GM23248 (cell line): ENCODE results near the gene MGAT5. TPM values are rescaled to one million over a fixed set of nuclear protein-coding genes. Genes with fewer than 3 reads are reported as not detected.

Experiments
- DNase-seq: peaks from one replicate; pipeline ENCODE4 v3.0.0-alpha.2; 2015
- H2AFZ ChIP-seq: fragments of 200-600 bp; sonication (generic); 2 replicates; pipeline ENCODE4 v1.6.1; 2016; ENCODE audit warnings: antibody characterized with exemption
- H3F3A ChIP-seq: fragments of 200-600 bp; sonication (generic); 2 replicates; pipeline ENCODE4 v1.6.1; 2016; ENCODE audit warnings: mild to moderate bottlenecking, antibody characterized with exemption, mixed run types; ENCODE audit not compliant: insufficient read depth
- H3K27ac ChIP-seq: fragments of 200-600 bp; sonication (generic); 2 replicates; pipeline ENCODE4 v1.5.1; 2016; ENCODE audit warnings: mild to moderate bottlenecking
- H3K27me3 ChIP-seq: fragments of 200-600 bp; sonication (generic); replicated peaks from 2 replicates; pipeline ENCODE4 v1.6.1; 2016; ENCODE audit warnings: mild to moderate bottlenecking; ENCODE audit not compliant: insufficient read depth
- H3K36me3 ChIP-seq: fragments of 200-600 bp; sonication (generic); 2 replicates; pipeline ENCODE4 v1.6.1; 2016; ENCODE audit warnings: low read depth, mild to moderate bottlenecking
- H3K4me1 ChIP-seq: fragments of 200-600 bp; sonication (generic); 2 replicates; pipeline ENCODE4 v1.6.1; 2016; ENCODE audit warnings: mild to moderate bottlenecking; ENCODE audit not compliant: insufficient read depth
- H3K4me2 ChIP-seq: fragments of 200-600 bp; sonication (generic); one replicate; pipeline ENCODE4 v1.6.1; 2016; ENCODE audit warnings: mild to moderate bottlenecking; ENCODE audit not compliant: unreplicated experiment
- H3K4me3 ChIP-seq: fragments of 200-600 bp; sonication (generic); 2 replicates; pipeline ENCODE4 v1.5.1; 2016; ENCODE audit warnings: mild to moderate bottlenecking
- H3K79me2 ChIP-seq: fragments of 200-600 bp; sonication (generic); 2 replicates; pipeline ENCODE4 v1.6.1; 2016; ENCODE audit warnings: mild to moderate bottlenecking; ENCODE audit not compliant: insufficient read depth
- H3K9ac ChIP-seq: fragments of 200-600 bp; sonication (generic); 2 replicates; pipeline ENCODE4 v1.6.1; 2016; ENCODE audit warnings: mild to moderate bottlenecking
- H3K9me2 ChIP-seq: fragments of 200-600 bp; sonication (generic); 2 replicates; pipeline ENCODE4 v1.6.1; 2016; ENCODE audit warnings: mixed run types, mild to moderate bottlenecking, moderate library complexity; ENCODE audit not compliant: insufficient read depth
- H3K9me3 ChIP-seq: fragments of 200-600 bp; sonication (generic); one replicate; pipeline ENCODE4 v1.6.1; 2017; ENCODE audit warnings: low read depth
- H4K20me1 ChIP-seq: fragments of 200-600 bp; sonication (generic); 2 replicates; pipeline ENCODE4 v1.6.0; 2016; ENCODE audit not compliant: insufficient read depth
- EZH2 ChIP-seq: fragments of 200-600 bp; sonication (generic); IDR thresholded peaks from 2 replicates; pipeline ENCODE4 v1.6.1; 2018; ENCODE audit warnings: antibody characterized with exemption, mild to moderate bottlenecking; ENCODE audit not compliant: insufficient read depth, poor library complexity, severe bottlenecking
- EZH2phosphoT487 ChIP-seq: fragments of 200-600 bp; sonication (generic); IDR thresholded peaks from 2 replicates; pipeline ENCODE4 v1.6.1; 2018; ENCODE audit warnings: antibody characterized with exemption, moderate library complexity, mild to moderate bottlenecking, low read depth; ENCODE audit not compliant: insufficient read depth
- WGBS, 2 experiments: methylation state at CpG; one replicate each; pipeline ENCODE4 v1.1.6; 2015 to 2017; ENCODE audit warnings: low lambda C conversion rate in 2 of 2, low coverage in 1 of 2; ENCODE audit errors: missing lambda C conversion rate in 2 of 2; 5-methylcytosine and 5-hydroxymethylcytosine counted together
- in situ Hi-C: fragments of 300-500 bp; cut with MboI; formaldehyde crosslinking; loops from 2 replicates; pipeline ENCODE4 v1.15.0; 2020
- polyA plus RNA-seq: library from polyadenylated mRNA; unstranded; fragments of >200 nt; fragmentation: Nextera tagmentation; extraction: Ambion mirVana; gene quantifications from 2 replicates; pipeline ENCODE4 v1.2.1, GENCODE V29; 2016
- total RNA-seq: library from RNA; depleted of rRNA; stranded (reverse); fragments of >200 nt; shearing (Covaris generic); gene quantifications from 2 replicates; pipeline ENCODE4 v1.2.3, GENCODE V29; 2014

MGAT5 gene
- total and polyA plus RNA-seq, 2 experiments from 2014 or later, result 1.8 to 15.9 TPM

DNA sequence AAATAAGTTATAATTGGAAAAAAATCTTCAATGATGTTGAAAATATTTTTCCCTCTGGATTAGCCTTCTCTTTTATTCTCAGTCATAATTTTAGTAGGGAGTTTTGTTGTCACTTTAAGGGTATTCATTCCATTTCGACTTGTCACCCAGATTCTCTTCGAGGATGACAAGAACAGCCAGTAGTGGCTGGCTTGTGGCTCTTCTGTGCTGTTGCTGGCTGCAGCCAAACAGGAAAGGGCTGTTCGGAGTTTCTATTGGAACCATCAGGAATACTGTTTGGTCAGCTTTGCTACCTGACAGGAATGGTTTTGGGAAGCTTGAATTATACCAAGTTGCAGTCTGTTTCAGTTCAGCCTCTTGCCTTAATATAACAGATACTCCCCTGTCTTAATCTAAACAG, 41.6 kb downstream of the MGAT5 start:
- Histone ChIP-seq H3K4me3 (no peak overlapping the region), H3K4me2 (no peak overlapping the region), H3K79me2 (no peaks in the 10 kb centered on the region), H3K27me3 (no peaks in the 10 kb centered on the region), H4K20me1 (no peaks in the 10 kb centered on the region), H3F3A (no peaks in the 10 kb centered on the region; the same call in 1 of the 2 replicates), H2AFZ (no peak overlapping the region), H3K9ac (no peak overlapping the region), H3K9me2 (no peaks in the 10 kb centered on the region), H3K27ac (no peak overlapping the region), H3K36me3 (no peaks in the 10 kb centered on the region), H3K9me3 (no peaks in the 10 kb centered on the region), H3K4me1 (peaks cover 8% of the 10 kb centered on the region; the same call in 1 of the 2 replicates)
- WGBS, 2 experiments, result 16 to 18% methylated on average over 3 of the region's 3 CpGs
- TF ChIP-seq EZH2phosphoT487 (no peak), EZH2 (no peak)
- in situ Hi-C loops, result no loop called here
- peak; percentile 24 for DNase-seq

DNA sequence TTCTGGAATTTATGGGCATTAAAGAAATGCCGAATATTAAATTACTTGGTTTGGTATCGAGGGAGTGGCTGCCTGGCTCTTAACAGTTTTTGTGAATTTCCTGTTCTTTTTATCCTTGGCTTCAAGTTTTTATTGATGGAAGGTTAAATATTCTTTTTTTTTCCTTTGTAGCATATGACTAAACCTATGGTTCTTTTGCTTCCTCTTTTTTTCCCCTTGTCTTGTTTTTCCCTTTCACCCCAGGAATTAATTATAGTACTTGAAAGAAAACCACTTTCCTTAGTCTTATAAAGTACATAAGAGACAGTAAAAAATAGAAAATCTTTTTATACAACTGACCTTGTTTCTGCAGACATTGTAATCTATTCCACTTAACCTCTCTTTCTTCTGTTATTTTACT, 42.4 kb downstream of the MGAT5 start:
- in situ Hi-C loops, result no loop called here
- Histone ChIP-seq H3K9ac (no peak overlapping the region), H3K9me3 (no peaks in the 10 kb centered on the region), H3K27me3 (no peaks in the 10 kb centered on the region), H4K20me1 (no peaks in the 10 kb centered on the region), H3F3A (peaks cover 5% of the 10 kb centered on the region), H2AFZ (no peak overlapping the region), H3K36me3 (no peaks in the 10 kb centered on the region), H3K79me2 (no peaks in the 10 kb centered on the region), H3K9me2 (no peaks in the 10 kb centered on the region), H3K4me1 (peaks cover 9% of the 10 kb centered on the region), H3K27ac (no peak overlapping the region), H3K4me3 (no peak overlapping the region), H3K4me2 (no peak overlapping the region)
- no peak for DNase-seq
- 78 to 84% methylated on average over 2 of the region's 2 CpGs for WGBS, 2 experiments
- TF ChIP-seq EZH2 (no peak), EZH2phosphoT487 (no peak)

DNA sequence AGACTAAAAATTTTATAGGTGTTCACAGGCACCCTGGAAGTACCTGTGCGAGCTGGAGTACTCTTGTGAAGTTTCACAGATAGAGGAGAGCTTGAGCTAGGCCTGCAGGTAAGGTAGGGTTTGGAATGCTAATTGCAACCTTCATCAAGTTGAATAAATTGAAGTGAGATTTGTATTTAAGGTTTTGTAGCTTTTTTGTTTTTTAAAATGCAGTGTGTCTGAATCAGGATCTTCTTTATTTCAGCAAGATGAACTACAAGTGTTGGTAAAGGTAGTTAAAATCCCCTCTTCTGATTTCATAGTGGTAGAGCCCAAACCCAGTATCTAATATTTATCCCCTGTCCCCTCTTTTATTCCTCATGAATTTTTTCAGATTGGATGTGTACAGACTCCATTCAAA, 45.5 kb downstream of the MGAT5 start:
- Histone ChIP-seq H3K4me1 (peaks cover 17% of the 10 kb centered on the region), H3K9me3 (no peaks in the 10 kb centered on the region), H3K4me3 (no peak overlapping the region), H3K9me2 (no peaks in the 10 kb centered on the region), H3K27me3 (no peaks in the 10 kb centered on the region), H3K9ac (no peak overlapping the region), H3K79me2 (no peaks in the 10 kb centered on the region), H3K36me3 (no peaks in the 10 kb centered on the region), H3K27ac (no peak overlapping the region), H3F3A (peaks cover 19% of the 10 kb centered on the region), H2AFZ (no peak overlapping the region), H4K20me1 (no peaks in the 10 kb centered on the region), H3K4me2 (no peak overlapping the region)
- TF ChIP-seq EZH2phosphoT487 (no peak), EZH2 (no peak)
- DNase-seq, result no peak
- in situ Hi-C loops, result no loop called here
- 95 to 100% methylated on average over 1 of the region's 1 CpG for WGBS, 2 experiments

DNA sequence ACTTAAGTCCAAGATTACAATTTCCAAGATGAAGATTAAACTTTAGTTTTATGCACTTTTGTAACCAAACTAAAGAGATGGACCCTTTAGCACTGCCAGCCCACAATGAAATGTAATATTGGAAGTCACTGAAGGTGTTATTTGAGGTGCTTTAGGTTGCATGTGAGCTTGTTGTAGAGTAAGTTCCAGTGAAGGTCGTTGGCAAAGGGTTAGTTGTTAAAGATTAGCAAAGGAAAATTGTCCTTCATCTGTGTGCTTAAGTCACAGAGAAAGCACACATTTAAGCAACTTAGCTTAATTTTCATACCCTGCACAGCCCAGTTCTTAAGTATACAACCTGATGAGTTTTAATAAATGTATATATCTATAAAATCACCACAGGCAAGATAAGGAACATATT, 46.7 kb downstream of the MGAT5 start:
- Histone ChIP-seq H3K4me3 (no peak overlapping the region), H4K20me1 (no peaks in the 10 kb centered on the region), H2AFZ (no peak overlapping the region), H3K27me3 (no peaks in the 10 kb centered on the region), H3K4me2 (no peak overlapping the region), H3K4me1 (peaks cover 15% of the 10 kb centered on the region), H3K27ac (no peak overlapping the region), H3K9ac (no peak overlapping the region), H3K36me3 (no peaks in the 10 kb centered on the region), H3F3A (peaks cover 19% of the 10 kb centered on the region), H3K9me2 (no peaks in the 10 kb centered on the region), H3K79me2 (no peaks in the 10 kb centered on the region), H3K9me3 (no peaks in the 10 kb centered on the region)
- in situ Hi-C loops, result no loop called here
- WGBS, 2 experiments, result 90 to 97% methylated on average over 1 of the region's 1 CpG
- DNase-seq, result no peak
- TF ChIP-seq EZH2phosphoT487, result no peak
- no peak for TF ChIP-seq EZH2
